ENCODE results near the gene ADIRF.

ADIRF gene

DNA sequence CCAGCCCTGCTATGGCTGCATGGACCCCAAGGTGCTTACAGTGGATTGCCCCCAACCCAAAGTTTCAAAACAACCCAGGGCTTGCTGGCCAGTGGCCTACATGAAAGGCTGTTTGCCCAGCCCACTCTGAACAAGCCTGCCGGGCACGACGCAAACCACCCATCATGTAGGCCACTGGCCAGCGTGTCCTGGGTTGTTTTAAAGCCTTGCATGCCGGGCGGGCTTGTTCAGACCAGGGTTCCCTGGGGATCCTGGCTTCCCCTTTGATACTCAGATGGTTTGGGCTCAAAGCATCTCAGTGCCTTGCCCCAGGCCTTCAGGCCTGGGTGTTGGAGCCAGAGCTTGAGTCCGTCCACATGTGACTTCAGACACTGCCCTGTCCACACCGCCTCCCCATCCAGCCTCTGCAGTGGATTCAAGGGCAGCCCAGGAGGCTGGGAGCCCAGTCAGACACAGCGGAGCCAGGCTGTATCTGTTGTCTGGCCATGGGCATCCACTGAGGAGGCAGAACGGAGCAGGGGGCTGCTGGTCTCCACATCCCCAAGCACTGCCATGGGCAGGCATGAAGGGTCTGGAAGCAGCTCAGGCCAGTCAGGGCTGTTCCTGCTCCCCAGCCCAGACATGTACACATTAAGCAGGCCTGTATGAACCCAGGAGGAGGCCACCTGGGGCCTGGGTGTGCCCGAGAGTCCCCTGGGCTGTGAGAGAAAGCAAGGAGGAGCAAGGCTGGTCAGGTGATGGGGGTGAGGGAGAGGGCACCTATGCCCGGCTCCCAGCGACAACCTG is 4.0 kb upstream of the ADIRF start:
- ChIA-PET CTCF (interaction anchor here (1.7 kb wide), 1 partner anchor 25 kb away, joined by 4 read pairs; no protein-coding TSS in a partner anchor), POLR2A (ENCODE audit: low non-redundant PET) (no interaction called here)
- peak overlapping the region; percentile 41 for H3K27ac ChIP-seq
- TF ChIP-seq, protein P1, sequence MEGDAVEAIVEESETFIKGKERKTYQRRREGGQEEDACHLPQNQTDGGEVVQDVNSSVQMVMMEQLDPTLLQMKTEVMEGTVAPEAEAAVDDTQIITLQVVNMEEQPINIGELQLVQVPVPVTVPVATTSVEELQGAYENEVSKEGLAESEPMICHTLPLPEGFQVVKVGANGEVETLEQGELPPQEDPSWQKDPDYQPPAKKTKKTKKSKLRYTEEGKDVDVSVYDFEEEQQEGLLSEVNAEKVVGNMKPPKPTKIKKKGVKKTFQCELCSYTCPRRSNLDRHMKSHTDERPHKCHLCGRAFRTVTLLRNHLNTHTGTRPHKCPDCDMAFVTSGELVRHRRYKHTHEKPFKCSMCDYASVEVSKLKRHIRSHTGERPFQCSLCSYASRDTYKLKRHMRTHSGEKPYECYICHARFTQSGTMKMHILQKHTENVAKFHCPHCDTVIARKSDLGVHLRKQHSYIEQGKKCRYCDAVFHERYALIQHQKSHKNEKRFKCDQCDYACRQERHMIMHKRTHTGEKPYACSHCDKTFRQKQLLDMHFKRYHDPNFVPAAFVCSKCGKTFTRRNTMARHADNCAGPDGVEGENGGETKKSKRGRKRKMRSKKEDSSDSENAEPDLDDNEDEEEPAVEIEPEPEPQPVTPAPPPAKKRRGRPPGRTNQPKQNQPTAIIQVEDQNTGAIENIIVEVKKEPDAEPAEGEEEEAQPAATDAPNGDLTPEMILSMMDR (conservative IDR thresholded peaks at IDR 0.05; ENCODE audit: low read depth): no peak
- DNase-seq (ENCODE audit: low spot score): no peak

DNA sequence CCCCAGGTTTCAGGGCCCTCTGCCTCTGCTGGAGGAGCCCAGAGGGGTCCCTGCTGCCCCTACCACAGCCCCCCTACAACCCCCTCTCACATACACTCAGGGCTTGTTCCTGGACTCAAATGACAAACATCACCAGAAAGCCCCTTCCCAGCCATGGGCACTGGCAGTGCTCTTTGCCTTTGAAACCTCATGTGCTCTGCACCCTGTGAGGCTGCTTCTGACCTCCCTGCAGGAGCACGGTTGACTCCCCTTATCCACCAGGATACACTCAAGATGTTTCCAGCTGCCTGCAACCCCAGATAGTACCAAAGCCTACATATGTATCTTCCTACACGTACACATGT is 3.5 kb upstream of the ADIRF start:
- no peak for DNase-seq (ENCODE audit: low spot score)
- H3K27ac ChIP-seq: peak overlapping the region; percentile 41
- TF ChIP-seq, protein P1 (conservative IDR thresholded peaks at IDR 0.05; ENCODE audit: low read depth): no peak
- ChIA-PET POLR2A (ENCODE audit: low non-redundant PET) (no interaction called here), CTCF (interaction anchor here (1.7 kb wide), 1 partner anchor 26 kb away, joined by 4 read pairs; no protein-coding TSS in a partner anchor)

DNA sequence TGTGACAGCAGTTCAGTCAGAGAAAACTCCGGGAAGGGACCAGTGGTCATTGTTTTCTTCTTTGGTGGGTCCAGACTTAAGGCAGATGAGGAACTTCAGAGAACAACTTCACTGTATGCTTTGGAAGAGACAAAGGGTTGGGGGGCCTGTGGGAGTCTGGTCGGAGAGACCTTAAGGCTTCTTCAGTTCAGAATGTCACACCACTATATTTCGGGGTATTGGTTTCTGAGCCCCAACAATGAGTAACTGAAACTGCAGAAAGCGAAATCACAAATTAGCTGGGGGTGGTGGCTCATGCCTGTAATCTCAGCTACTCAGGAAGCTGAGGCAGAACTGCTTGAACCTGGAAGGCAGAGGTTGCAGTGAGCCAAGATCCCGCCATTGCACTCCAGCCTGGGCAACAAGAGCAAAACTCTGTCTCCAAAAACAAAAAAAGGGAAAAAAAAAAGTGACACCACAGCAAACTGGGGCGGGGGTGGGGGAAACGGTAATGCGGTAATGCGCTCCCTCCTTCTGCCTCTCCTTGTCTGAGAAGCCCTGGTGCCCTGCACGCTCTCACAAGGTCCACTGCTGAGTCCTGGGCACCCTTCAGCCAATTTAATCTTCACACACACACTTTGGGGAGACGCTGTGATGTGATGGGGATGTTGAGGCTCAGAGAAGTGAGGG is 2.2 kb upstream of the ADIRF start:
- no peak for DNase-seq (ENCODE audit: low spot score)
- peak overlapping the region; percentile 100 for H3K27ac ChIP-seq
- POLR2A ChIA-PET (ENCODE audit: low non-redundant PET): interaction anchor here (0.8 kb wide), 1 partner anchor 23 kb away, joined by 3 read pairs; no protein-coding TSS in a partner anchor
- CTCF ChIA-PET: interaction anchor here (0.6 to 1.7 kb wide), 10 partner anchors 7 to 195 kb away, joined by 3 to 7 read pairs (median 4); partner anchors contain the start of gene SNCG
- TF ChIP-seq, protein P1 (conservative IDR thresholded peaks at IDR 0.05; ENCODE audit: low read depth): no peak

DNA sequence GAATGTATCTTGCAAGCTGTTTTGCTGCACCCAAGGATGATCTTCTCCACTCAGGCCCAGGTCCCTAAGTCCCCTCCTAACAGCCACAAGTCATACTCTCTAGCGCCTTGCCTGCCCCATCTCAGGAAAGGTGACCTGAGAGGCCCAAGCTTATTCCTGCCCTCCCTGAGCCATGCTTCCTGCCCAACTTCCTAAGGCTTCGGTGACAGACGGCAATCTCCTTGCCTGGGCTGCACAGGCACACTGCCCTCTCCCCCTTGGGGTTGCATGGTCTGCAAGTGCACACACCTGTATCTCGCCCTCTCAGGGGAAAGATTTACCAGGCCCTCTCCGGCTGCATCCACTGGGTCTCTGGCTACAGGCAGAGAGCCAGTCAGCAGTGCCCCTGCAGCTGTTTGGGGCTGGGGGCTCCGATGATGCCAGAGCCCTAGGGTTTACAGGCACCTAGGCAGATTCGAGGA is 771 bp upstream of the ADIRF start:
- DNase-seq (ENCODE audit: low spot score): no peak
- peak overlapping the region; percentile 100 for H3K27ac ChIP-seq
- TF ChIP-seq, protein P1 (conservative IDR thresholded peaks at IDR 0.05; ENCODE audit: low read depth): no peak
- CTCF ChIA-PET: interaction anchor here (0.6 to 2.6 kb wide), 7 partner anchors 9 to 279 kb away, joined by 3 to 17 read pairs (median 3); partner anchors contain the start of gene SNCG
- POLR2A ChIA-PET (ENCODE audit: low non-redundant PET): interaction anchor here (0.5 to 2.6 kb wide), 3 partner anchors 9 to 128 kb away, joined by 5 to 18 read pairs (median 8); partner anchors contain the start of genes SHLD2 and SNCG

DNA sequence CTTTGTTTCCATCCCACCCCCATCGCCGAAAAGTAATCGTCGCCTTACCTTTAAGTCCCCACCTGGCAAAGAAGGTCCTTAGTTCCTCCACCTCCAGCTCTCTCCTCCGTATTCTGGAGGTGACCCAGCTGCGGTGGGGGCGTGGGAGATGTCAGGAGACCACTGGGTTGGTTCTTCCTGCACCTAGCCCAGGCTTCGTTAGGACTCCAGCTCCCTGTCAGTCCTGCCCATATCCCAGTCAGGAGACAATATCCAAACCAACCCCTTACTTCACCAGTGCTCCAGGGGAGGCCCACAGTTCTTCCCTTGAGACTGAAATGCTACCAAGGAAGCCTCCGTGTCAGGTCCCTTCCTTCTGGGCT is 693 bp downstream of the ADIRF start:
- DNase-seq (ENCODE audit: low spot score): peak; percentile 35
- H3K27ac ChIP-seq: peak overlapping the region; percentile 100
- TF ChIP-seq, protein P1 (conservative IDR thresholded peaks at IDR 0.05; ENCODE audit: low read depth): no peak
- POLR2A ChIA-PET (ENCODE audit: low non-redundant PET): interaction anchor here (2.1 to 2.6 kb wide), 2 partner anchors 10 to 23 kb away, joined by 4 to 18 read pairs; partner anchors contain the start of gene SNCG
- CTCF ChIA-PET: interaction anchor here (0.6 to 3.2 kb wide), 9 partner anchors 9 to 999 kb away, joined by 3 to 21 read pairs (median 4); no protein-coding TSS in a partner anchor

DNA sequence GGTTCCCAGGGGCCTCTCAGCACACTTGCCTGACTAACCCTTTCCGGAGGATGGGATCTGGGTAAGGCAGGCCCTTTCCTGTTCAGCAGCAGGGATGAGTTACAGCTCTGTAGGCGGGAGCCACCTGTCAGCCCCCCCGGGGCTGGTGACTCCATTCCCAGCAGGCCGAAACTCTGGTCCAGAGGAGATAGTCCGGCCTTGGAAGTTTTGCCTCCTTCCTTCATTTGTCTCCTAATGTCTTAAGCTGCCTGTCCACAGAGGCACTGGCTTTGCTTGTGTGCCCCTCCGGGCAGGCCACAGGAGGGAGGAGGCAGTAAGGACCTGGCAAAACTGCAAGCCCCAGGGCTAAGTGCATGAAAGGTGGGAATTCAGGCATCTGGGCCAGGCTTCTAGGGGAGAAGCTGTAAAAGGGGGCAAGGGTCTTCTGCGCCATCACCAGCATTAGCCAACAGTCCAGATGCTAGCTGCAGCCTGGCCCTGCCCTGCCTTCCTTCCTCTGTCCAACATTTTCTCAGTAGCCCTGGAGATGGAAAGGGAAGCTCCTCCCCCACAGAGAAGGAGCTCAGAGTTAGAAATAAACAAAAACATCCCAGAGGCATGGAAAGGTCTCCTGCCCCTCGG is 1.2 kb downstream of the ADIRF start:
- H3K27ac ChIP-seq: peak overlapping the region; percentile 100

More for the DNA sequence above, 1.2 kb downstream of the ADIRF start:
- CTCF ChIA-PET: interaction anchor here (0.5 to 3.2 kb wide), 9 partner anchors 10 to 998 kb away, joined by 3 to 21 read pairs (median 3); no protein-coding TSS in a partner anchor
- TF ChIP-seq, protein P1 (conservative IDR thresholded peaks at IDR 0.05; ENCODE audit: low read depth): no peak
- DNase-seq (ENCODE audit: low spot score): peak; percentile 85
- POLR2A ChIA-PET (ENCODE audit: low non-redundant PET): interaction anchor here (0.5 to 2.6 kb wide), 5 partner anchors 9 to 126 kb away, joined by 3 to 18 read pairs (median 4); partner anchors contain the start of gene SNCG
